HEK293 (cell line): Measurements from ENCODE around the gene SAP30.

Source experiments
- ELK4 ChIP-seq: IDR thresholded peaks from 2 replicates; pipeline ENCODE4 v1.6.1; 2011; ENCODE audit warnings: mild to moderate bottlenecking, low read depth, low read length, borderline replicate concordance
- KLF1 ChIP-seq: fragments of 450-650 bp; formaldehyde crosslinking; IDR thresholded peaks from 2 replicates; pipeline ENCODE4 v1.5.1; 2016; ENCODE audit warnings: missing biosample characterization, missing genetic modification characterization
- MZF1 ChIP-seq: fragments of 450-650 bp; formaldehyde crosslinking; IDR thresholded peaks from 2 replicates; pipeline ENCODE4 v1.5.1; 2017; ENCODE audit warnings: missing biosample characterization, missing genetic modification characterization, borderline replicate concordance
- OSR2 ChIP-seq: fragments of 450-650 bp; formaldehyde crosslinking; IDR thresholded peaks from 2 replicates; pipeline ENCODE4 v1.5.1; 2016; ENCODE audit warnings: missing biosample characterization, missing genetic modification characterization
- RBAK ChIP-seq: fragments of 450-650 bp; formaldehyde crosslinking; IDR thresholded peaks from 2 replicates; pipeline ENCODE4 v1.5.1; 2016; ENCODE audit warnings: missing biosample characterization, missing genetic modification characterization
- TRIM28 ChIP-seq: IDR thresholded peaks from 2 replicates; pipeline ENCODE4 v1.6.1; 2011; ENCODE audit warnings: low read length, control low read depth, borderline replicate concordance
- ZNF223 ChIP-seq: fragments of 450-650 bp; formaldehyde crosslinking; IDR thresholded peaks from 2 replicates; pipeline ENCODE4 v1.5.1; 2016; ENCODE audit warnings: missing biosample characterization, missing genetic modification characterization
- ZNF24 ChIP-seq: fragments of 450-650 bp; formaldehyde crosslinking; IDR thresholded peaks from 2 replicates; pipeline ENCODE4 v1.5.1; 2016; ENCODE audit warnings: missing biosample characterization, missing genetic modification characterization
- ZNF266 ChIP-seq: fragments of 450-650 bp; formaldehyde crosslinking; IDR thresholded peaks from 2 replicates; pipeline ENCODE4 v1.5.1; 2016; ENCODE audit warnings: missing biosample characterization, missing genetic modification characterization, low read depth
- ZNF302 ChIP-seq: fragments of 450-650 bp; formaldehyde crosslinking; IDR thresholded peaks from 2 replicates; pipeline ENCODE4 v1.5.1; 2016; ENCODE audit warnings: missing biosample characterization, missing genetic modification characterization, low read depth
- ZNF324 ChIP-seq: fragments of 450-650 bp; formaldehyde crosslinking; IDR thresholded peaks from 2 replicates; pipeline ENCODE4 v1.5.1; 2016; ENCODE audit warnings: missing biosample characterization, missing genetic modification characterization
- ZNF529 ChIP-seq: fragments of 450-650 bp; formaldehyde crosslinking; IDR thresholded peaks from 2 replicates; pipeline ENCODE4 v1.5.1; 2017; ENCODE audit warnings: missing genetic modification characterization, missing biosample characterization; ENCODE audit not compliant: insufficient replicate concordance
- ZNF549 ChIP-seq: fragments of 450-650 bp; IDR thresholded peaks from 2 replicates; pipeline ENCODE4 v1.5.1; 2018; ENCODE audit warnings: missing biosample characterization, missing genetic modification characterization, mild to moderate bottlenecking, inconsistent platforms, moderate library complexity
- ZNF561 ChIP-seq: fragments of 450-650 bp; IDR thresholded peaks from 2 replicates; pipeline ENCODE4 v1.5.1; 2018; ENCODE audit warnings: missing biosample characterization, missing genetic modification characterization, borderline replicate concordance
- ZNF645 ChIP-seq: fragments of 450-650 bp; formaldehyde crosslinking; IDR thresholded peaks from 2 replicates; pipeline ENCODE4; 2016; ENCODE audit warnings: missing biosample characterization, missing genetic modification characterization
- ZNF76 ChIP-seq: fragments of 450-650 bp; formaldehyde crosslinking; IDR thresholded peaks from 2 replicates; pipeline ENCODE4; 2016; ENCODE audit warnings: low read depth, missing biosample characterization, missing genetic modification characterization, borderline replicate concordance
- ZNF843 ChIP-seq: fragments of 450-650 bp; formaldehyde crosslinking; IDR thresholded peaks from 2 replicates; pipeline ENCODE4 v1.5.1; 2016; ENCODE audit warnings: missing biosample characterization, missing genetic modification characterization
- TF ChIP-seq, protein P1 (sequence below): fragments of 450-650 bp; formaldehyde crosslinking; IDR thresholded peaks from 2 replicates; pipeline ENCODE4 v1.5.1; 2016; ENCODE audit warnings: missing biosample characterization, missing genetic modification characterization
- TF ChIP-seq, protein P2 (sequence below): fragments of 450-650 bp; formaldehyde crosslinking; IDR thresholded peaks from 2 replicates; pipeline ENCODE4 v1.5.1; 2017; ENCODE audit warnings: missing biosample characterization, missing genetic modification characterization
- TF ChIP-seq, protein P3 (sequence below): fragments of 450-650 bp; formaldehyde crosslinking; IDR thresholded peaks from 2 replicates; pipeline ENCODE4 v1.5.1; 2017; ENCODE audit warnings: missing biosample characterization, missing genetic modification characterization
- TF ChIP-seq, protein P4 (sequence below): sonication (generic); formaldehyde crosslinking; IDR thresholded peaks from 2 replicates; pipeline ENCODE4 v1.8.1; 2022; ENCODE audit warnings: mild to moderate bottlenecking, moderate library complexity, missing genetic modification reagents

The SAP30 gene

GRCh38 chr4:173370477-173371291 is at the start of gene SAP30 (continued):
- 0 out of 2 replicates have a peak, but pooled peaks have one; percentile 9 for TF ChIP-seq ZNF324 (tag by site-specific recombination)
- no peak for TF ChIP-seq ELK4
- TF ChIP-seq ZNF549 (tag by site-specific recombination): no peak
- no peak for TF ChIP-seq ZNF561 (tag by site-specific recombination)
- TF ChIP-seq ZNF266 (tag by site-specific recombination): no peak
- TF ChIP-seq MZF1: peak; percentile 48; the same call in 1 of the 2 replicates
- TF ChIP-seq TRIM28: no peak
- TF ChIP-seq, protein P1, sequence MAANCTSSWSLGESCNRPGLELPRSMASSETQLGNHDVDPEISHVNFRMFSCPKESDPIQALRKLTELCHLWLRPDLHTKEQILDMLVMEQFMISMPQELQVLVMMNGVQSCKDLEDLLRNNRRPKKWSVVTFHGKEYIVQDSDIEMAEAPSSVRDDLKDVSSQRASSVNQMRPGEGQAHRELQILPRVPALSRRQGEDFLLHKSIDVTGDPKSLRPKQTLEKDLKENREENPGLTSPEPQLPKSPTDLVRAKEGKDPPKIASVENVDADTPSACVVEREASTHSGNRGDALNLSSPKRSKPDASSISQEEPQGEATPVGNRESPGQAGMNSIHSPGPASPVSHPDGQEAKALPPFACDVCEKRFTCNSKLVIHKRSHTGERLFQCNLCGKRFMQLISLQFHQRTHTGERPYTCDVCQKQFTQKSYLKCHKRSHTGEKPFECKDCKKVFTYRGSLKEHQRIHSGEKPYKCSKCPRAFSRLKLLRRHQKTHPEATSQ (tag by site-specific recombination): peak; percentile 72; the same call in 1 of the 2 replicates
- no peak for TF ChIP-seq RBAK (tag by site-specific recombination)
- no peak for TF ChIP-seq ZNF645 (tag by site-specific recombination)
- no peak for TF ChIP-seq KLF1 (tag by site-specific recombination)
- peak; percentile 92 for TF ChIP-seq ZNF76 (tag by site-specific recombination)
- no peak for TF ChIP-seq OSR2 (tag by site-specific recombination)
- peak; percentile 24; the same call in 1 of the 2 replicates for TF ChIP-seq ZNF843 (tag by site-specific recombination)
- TF ChIP-seq ZNF24 (tag by site-specific recombination): no peak
- TF ChIP-seq ZNF529 (tag by site-specific recombination): no peak
- no peak for TF ChIP-seq ZNF223 (tag by site-specific recombination)
- TF ChIP-seq, protein P2, sequence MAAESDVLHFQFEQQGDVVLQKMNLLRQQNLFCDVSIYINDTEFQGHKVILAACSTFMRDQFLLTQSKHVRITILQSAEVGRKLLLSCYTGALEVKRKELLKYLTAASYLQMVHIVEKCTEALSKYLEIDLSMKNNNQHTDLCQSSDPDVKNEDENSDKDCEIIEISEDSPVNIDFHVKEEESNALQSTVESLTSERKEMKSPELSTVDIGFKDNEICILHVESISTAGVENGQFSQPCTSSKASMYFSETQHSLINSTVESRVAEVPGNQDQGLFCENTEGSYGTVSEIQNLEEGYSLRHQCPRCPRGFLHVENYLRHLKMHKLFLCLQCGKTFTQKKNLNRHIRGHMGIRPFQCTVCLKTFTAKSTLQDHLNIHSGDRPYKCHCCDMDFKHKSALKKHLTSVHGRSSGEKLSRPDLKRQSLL (tag by site-specific recombination): peak; percentile 47; the same call in 1 of the 2 replicates
- TF ChIP-seq, protein P3, sequence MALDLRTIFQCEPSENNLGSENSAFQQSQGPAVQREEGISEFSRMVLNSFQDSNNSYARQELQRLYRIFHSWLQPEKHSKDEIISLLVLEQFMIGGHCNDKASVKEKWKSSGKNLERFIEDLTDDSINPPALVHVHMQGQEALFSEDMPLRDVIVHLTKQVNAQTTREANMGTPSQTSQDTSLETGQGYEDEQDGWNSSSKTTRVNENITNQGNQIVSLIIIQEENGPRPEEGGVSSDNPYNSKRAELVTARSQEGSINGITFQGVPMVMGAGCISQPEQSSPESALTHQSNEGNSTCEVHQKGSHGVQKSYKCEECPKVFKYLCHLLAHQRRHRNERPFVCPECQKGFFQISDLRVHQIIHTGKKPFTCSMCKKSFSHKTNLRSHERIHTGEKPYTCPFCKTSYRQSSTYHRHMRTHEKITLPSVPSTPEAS (tag by site-specific recombination): no peak
- TF ChIP-seq, protein P4, sequence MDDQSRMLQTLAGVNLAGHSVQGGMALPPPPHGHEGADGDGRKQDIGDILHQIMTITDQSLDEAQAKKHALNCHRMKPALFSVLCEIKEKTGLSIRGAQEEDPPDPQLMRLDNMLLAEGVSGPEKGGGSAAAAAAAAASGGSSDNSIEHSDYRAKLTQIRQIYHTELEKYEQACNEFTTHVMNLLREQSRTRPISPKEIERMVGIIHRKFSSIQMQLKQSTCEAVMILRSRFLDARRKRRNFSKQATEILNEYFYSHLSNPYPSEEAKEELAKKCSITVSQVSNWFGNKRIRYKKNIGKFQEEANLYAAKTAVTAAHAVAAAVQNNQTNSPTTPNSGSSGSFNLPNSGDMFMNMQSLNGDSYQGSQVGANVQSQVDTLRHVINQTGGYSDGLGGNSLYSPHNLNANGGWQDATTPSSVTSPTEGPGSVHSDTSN: 0 out of 2 replicates have a peak, but pooled peaks have one; percentile 50
- TF ChIP-seq ZNF302: no peak
